Fibroblast of lung (primary cell): ENCODE data around the gene BTG3. TPM values are rescaled to one million over a fixed set of nuclear protein-coding genes. Genes with fewer than 3 reads are reported as not detected.

Experiments
- DNase-seq, 2 donors: peaks; one replicate each; pipeline versions ENCODE4 v3.0.0 to v3.0.0-alpha.2; 2010; ENCODE audit warnings: low read depth in 2 of 2
- H2AFZ ChIP-seq: 2 replicates; pipeline ENCODE4 v1.5.1; 2012; ENCODE audit warnings: low read length, control low read depth, inconsistent platforms
- H3K27ac ChIP-seq: 2 replicates; pipeline ENCODE4 v1.5.1; 2011; ENCODE audit warnings: low read length, control low read depth; ENCODE audit not compliant: insufficient read depth
- H3K27me3 ChIP-seq: 2 replicates; pipeline ENCODE4 v1.5.1; 2011; ENCODE audit warnings: mild to moderate bottlenecking, low read length; ENCODE audit not compliant: control insufficient read depth, insufficient read depth
- H3K36me3 ChIP-seq: 2 replicates; pipeline ENCODE4 v1.5.1; 2011; ENCODE audit warnings: low read length; ENCODE audit not compliant: control insufficient read depth, insufficient read depth
- H3K4me1 ChIP-seq: 2 replicates; pipeline ENCODE4 v1.5.1; 2011; ENCODE audit warnings: low read length; ENCODE audit not compliant: control insufficient read depth, insufficient read depth; ENCODE audit errors: extremely low read depth
- H3K4me2 ChIP-seq: 2 replicates; pipeline ENCODE4 v1.5.1; 2011; ENCODE audit warnings: low read length, control low read depth; ENCODE audit not compliant: insufficient read depth; ENCODE audit errors: extremely low read depth
- H3K4me3 ChIP-seq, 4 experiments: fragments of 200-600 bp in 1 of 4; sonication (generic) in 1 of 4; replicated peaks in 1 of 4; 2 replicates each; pipeline ENCODE4 v1.5.1; 2011 to 2016; ENCODE audit warnings: low read length in 4 of 4, low read depth in 3 of 4, mild to moderate bottlenecking in 3 of 4, control low read depth in 2 of 4, inconsistent platforms in 1 of 4, mixed read lengths in 1 of 4; ENCODE audit not compliant: insufficient read depth in 1 of 4; ENCODE audit errors: control extremely low read depth in 1 of 4
- H3K79me2 ChIP-seq: 2 replicates; pipeline ENCODE4 v1.5.1; 2012; ENCODE audit warnings: mild to moderate bottlenecking, low read length, inconsistent platforms; ENCODE audit not compliant: control insufficient read depth, insufficient read depth
- H3K9ac ChIP-seq: 2 replicates; pipeline ENCODE4 v1.5.1; 2011; ENCODE audit warnings: mild to moderate bottlenecking, low read length, control low read depth; ENCODE audit not compliant: insufficient read depth
- H3K9me3 ChIP-seq: 2 replicates; pipeline ENCODE4 v1.5.1; 2012; ENCODE audit warnings: low read depth, low read length; ENCODE audit not compliant: control insufficient read depth, insufficient read depth
- H4K20me1 ChIP-seq: 2 replicates; pipeline ENCODE4 v1.5.1; 2011; ENCODE audit warnings: low read length; ENCODE audit not compliant: control insufficient read depth, insufficient read depth; ENCODE audit errors: extremely low read depth
- EZH2 ChIP-seq: IDR thresholded peaks from 2 replicates; pipeline ENCODE4 v1.5.1; 2012; ENCODE audit warnings: low read length, control low read depth, mild to moderate bottlenecking; ENCODE audit errors: missing control alignments
- polyA plus RNA-seq, 2 donors: library from polyadenylated mRNA; depleted of rRNA in 1 of 2; stranded (reverse) in 1 of 2; unstranded in 1 of 2; fragments of >200 nt; gene quantifications; 2 replicates each; pipeline ENCODE4 v1.2.1, GENCODE V29; 2011 to 2012; ENCODE audit warnings: missing spikeins in 1 of 2
- total RNA-seq: library from RNA; depleted of rRNA; stranded (reverse); fragments of >200 nt; gene quantifications from 2 replicates; pipeline ENCODE4 v1.2.1, GENCODE V29; 2014
- TF ChIP-seq, protein P1 (sequence below), 2 donors: IDR thresholded peaks in 1 of 2; conservative IDR thresholded peaks in 1 of 2; 1 replicate in 1 of 2; 2 replicates in 1 of 2; pipeline ENCODE4 v1.5.1; 2011 to 2012; ENCODE audit warnings: low read length in 2 of 2, control low read depth in 1 of 2, inconsistent platforms in 1 of 2, low read depth in 1 of 2, mild to moderate bottlenecking in 1 of 2

BTG3 gene
- total and polyA plus RNA-seq, 2 donors (not counting 1 experiment from before 2014, with no cell fraction given) = 32.5 to 51.2 TPM

DNA sequence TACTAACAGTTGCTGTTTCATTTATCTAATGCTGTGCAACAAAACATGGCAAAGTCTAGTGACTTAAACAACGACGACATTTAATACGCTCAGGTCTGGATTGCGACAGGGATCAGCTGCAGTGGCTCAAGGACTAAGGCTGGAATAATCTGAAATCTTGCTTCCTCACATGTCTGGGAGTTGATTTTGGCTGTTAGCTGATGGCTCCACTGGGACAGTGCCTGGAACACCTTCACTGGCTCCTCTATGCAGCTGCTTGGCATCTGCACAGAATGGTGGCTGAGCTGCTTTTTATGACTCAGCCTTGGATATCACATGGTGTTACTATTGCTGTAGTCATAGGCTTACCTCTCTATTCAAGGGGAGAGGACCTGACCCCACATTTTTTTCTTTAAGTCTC is 24.0 kb upstream of the BTG3 start:
- no peak overlapping the region for H3K4me3 ChIP-seq
- H2AFZ ChIP-seq = no peak overlapping the region
- H3K27me3 ChIP-seq = no peaks in the 10 kb centered on the region
- H3K9me3 ChIP-seq = no peaks in the 10 kb centered on the region
- H4K20me1 ChIP-seq = no peaks in the 10 kb centered on the region
- TF ChIP-seq EZH2 = no peak
- TF ChIP-seq, protein P1, sequence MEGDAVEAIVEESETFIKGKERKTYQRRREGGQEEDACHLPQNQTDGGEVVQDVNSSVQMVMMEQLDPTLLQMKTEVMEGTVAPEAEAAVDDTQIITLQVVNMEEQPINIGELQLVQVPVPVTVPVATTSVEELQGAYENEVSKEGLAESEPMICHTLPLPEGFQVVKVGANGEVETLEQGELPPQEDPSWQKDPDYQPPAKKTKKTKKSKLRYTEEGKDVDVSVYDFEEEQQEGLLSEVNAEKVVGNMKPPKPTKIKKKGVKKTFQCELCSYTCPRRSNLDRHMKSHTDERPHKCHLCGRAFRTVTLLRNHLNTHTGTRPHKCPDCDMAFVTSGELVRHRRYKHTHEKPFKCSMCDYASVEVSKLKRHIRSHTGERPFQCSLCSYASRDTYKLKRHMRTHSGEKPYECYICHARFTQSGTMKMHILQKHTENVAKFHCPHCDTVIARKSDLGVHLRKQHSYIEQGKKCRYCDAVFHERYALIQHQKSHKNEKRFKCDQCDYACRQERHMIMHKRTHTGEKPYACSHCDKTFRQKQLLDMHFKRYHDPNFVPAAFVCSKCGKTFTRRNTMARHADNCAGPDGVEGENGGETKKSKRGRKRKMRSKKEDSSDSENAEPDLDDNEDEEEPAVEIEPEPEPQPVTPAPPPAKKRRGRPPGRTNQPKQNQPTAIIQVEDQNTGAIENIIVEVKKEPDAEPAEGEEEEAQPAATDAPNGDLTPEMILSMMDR (conservative IDR thresholded peaks at IDR 0.05 in 1 of 2, IDR thresholded peaks at IDR 0.05 in 1 of 2; ENCODE audit: low read depth in 1 of 2, low read length in 2 of 2) = no peak
- no peak overlapping the region for H3K27ac ChIP-seq
- DNase-seq = no peak
- H3K79me2 ChIP-seq = no peaks in the 10 kb centered on the region
- no peaks in the 10 kb centered on the region for H3K36me3 ChIP-seq
- H3K4me2 ChIP-seq = no peak overlapping the region
- H3K4me1 ChIP-seq = no peaks in the 10 kb centered on the region
- H3K9ac ChIP-seq = no peak overlapping the region

DNA sequence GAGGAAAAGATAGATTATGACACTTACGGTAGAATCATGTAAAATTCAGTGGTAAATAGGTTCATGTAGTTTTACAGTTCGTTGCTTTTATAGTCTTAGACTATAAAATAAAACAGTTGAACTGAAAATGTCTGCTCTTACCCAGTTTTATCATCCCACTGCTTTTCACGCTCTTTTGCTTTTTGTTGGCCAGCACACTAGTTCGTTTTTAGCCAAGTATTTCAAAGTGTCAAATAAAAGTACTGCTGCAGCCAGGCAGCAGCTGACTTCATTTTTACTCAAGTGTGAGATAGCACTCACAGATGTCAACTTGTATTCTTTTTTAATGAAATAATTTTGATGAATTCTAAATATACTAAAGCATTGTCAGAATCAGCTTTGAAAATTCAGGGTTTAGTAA is 18.5 kb upstream of the BTG3 start:
- Histone ChIP-seq H3K79me2 (no peaks in the 10 kb centered on the region), H3K4me3 (no peak overlapping the region), H3K9me3 (no peaks in the 10 kb centered on the region), H3K27ac (no peak overlapping the region), H4K20me1 (no peaks in the 10 kb centered on the region), H3K9ac (no peak overlapping the region), H3K36me3 (no peaks in the 10 kb centered on the region), H3K4me1 (no peaks in the 10 kb centered on the region), H3K27me3 (no peaks in the 10 kb centered on the region), H3K4me2 (no peak overlapping the region), H2AFZ (no peak overlapping the region)
- no peak for TF ChIP-seq EZH2
- TF ChIP-seq, protein P1 (conservative IDR thresholded peaks at IDR 0.05 in 1 of 2, IDR thresholded peaks at IDR 0.05 in 1 of 2; ENCODE audit: low read depth in 1 of 2, low read length in 2 of 2) = no peak
- DNase-seq = no peak

DNA sequence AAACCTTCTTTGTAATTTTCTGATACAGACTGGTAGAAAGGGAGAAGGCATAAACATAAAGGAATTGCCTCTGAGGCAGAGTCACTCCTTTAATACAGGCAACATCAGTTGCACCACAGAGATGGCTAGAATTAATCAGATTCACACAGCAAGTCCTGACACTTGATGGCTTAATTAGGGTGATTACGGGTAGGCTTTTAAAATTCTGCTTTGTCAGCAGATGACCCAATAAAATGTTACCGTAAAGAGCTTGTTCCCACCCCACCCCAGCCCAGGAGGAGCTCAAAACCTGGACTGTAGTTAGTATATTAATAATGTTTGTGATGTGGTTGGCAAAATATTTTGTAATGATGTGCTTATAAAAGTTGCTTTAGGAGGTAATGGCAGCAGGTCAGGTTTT is 9.3 kb upstream of the BTG3 start:
- Histone ChIP-seq H3K79me2 (no peaks in the 10 kb centered on the region), H3K4me1 (no peaks in the 10 kb centered on the region)
- TF ChIP-seq EZH2 = no peak
- TF ChIP-seq, protein P1 (conservative IDR thresholded peaks at IDR 0.05 in 1 of 2, IDR thresholded peaks at IDR 0.05 in 1 of 2; ENCODE audit: low read depth in 1 of 2, low read length in 2 of 2) = no peak

More for the DNA sequence above, 9.3 kb upstream of the BTG3 start:
- no peaks in the 10 kb centered on the region for H3K27me3 ChIP-seq
- H3K27ac ChIP-seq = no peak overlapping the region
- no peaks in the 10 kb centered on the region for H3K9me3 ChIP-seq
- no peak overlapping the region for H2AFZ ChIP-seq
- H3K4me3 ChIP-seq = no peak overlapping the region
- H3K4me2 ChIP-seq = no peak overlapping the region
- H3K36me3 ChIP-seq = no peaks in the 10 kb centered on the region
- no peak for DNase-seq
- H3K9ac ChIP-seq = no peak overlapping the region
- no peaks in the 10 kb centered on the region for H4K20me1 ChIP-seq
